ENCODE data around the gene C17orf113. TPM values are rescaled to one million over a fixed set of nuclear protein-coding genes. Genes with fewer than 3 reads are reported as not detected.

Gene C17orf113
- total RNA-seq, 2 experiments from 2014 or later, result 0.42 to 0.55 TPM

GRCh38 chr17:42005166-42005565, 45.2 kb downstream of the C17orf113 start:
- Mint-ChIP-seq H3K9me3 (no peaks in the 10 kb centered on the region), H3K27me3 (no peaks in the 10 kb centered on the region), H3K36me3 (ENCODE audit: low read depth) (peaks cover 58% of the 10 kb centered on the region), H3K27ac (peak overlapping the region; percentile 29), H3K4me1 (ENCODE audit: low read depth) (peaks cover 29% of the 10 kb centered on the region), H3K4me3 (no peak overlapping the region)
- ATAC-seq (ENCODE audit: poor library complexity), result no peak
- no peak for DNase-seq
- Histone ChIP-seq H3K27ac (ENCODE audit: low read depth in 1 of 2, low read length in 2 of 2) (no peak overlapping the region), H3K36me3 (ENCODE audit: insufficient read depth, low read length) (peaks cover 45% of the 10 kb centered on the region), H3K27me3 (ENCODE audit: control insufficient read depth in 1 of 2, insufficient read depth in 2 of 2, low read length in 2 of 2) (no peaks in the 10 kb centered on the region), H3K4me3 (ENCODE audit: low read length) (no peak overlapping the region), H3K9me3 (ENCODE audit: control insufficient read depth in 1 of 2, insufficient read depth in 1 of 2, low read length in 2 of 2) (no peaks in the 10 kb centered on the region), H3K4me1 (ENCODE audit: insufficient read depth, low read length) (peaks cover 16% of the 10 kb centered on the region)
- POLR2A ChIA-PET, result interaction anchor here (1.9 kb wide), 1 partner anchor 12 kb away, joined by 8 read pairs; the partner anchor contains the start of gene DNAJC7
- intact Hi-C loops (cut with DNase I, micrococcal nuclease), result no loop called here
- no peak for TF ChIP-seq CTCF (IDR thresholded peaks at IDR 0.05)
- CTCF ChIA-PET, result interaction anchor here (0.9 kb wide), 1 partner anchor 9 kb away, joined by 3 read pairs; no protein-coding TSS in a partner anchor

DNA sequence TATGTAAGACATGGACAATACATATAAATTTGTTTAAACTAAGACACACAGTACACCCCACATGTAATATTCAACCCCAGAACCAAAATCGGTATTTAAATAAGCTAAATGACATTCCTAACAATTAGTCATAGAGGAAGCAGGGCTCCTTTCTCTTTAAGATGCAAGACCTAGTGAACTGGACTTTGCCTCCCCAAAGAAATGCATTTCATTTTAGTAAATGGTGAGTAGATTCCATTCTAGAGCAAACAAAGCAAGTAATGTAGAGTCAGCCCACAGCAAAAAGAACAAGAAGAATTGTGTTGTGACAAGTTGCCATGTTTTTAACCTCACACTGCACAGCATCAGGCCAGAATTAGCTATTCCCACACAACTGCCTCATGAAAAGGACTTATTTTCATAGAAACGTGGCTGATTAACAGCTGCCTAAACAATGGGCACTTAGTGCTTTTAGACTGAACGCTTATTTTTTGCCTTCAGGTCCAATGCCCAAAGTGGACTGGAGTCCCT, 47.6 kb downstream of the C17orf113 start:
- peaks cover 53% of the 10 kb centered on the region for H3K36me3 ChIP-seq (ENCODE audit: insufficient read depth, low read length)
- H3K27ac ChIP-seq (ENCODE audit: low read depth in 1 of 2, low read length in 2 of 2), result no peak overlapping the region
- H3K9me3 Mint-ChIP-seq, result no peaks in the 10 kb centered on the region
- H3K4me3 ChIP-seq (ENCODE audit: low read length), result no peak overlapping the region
- H3K4me1 ChIP-seq (ENCODE audit: insufficient read depth, low read length), result peaks cover 7% of the 10 kb centered on the region
- H3K36me3 Mint-ChIP-seq (ENCODE audit: low read depth), result peaks cover 66% of the 10 kb centered on the region
- H3K27ac Mint-ChIP-seq, result peak overlapping the region; percentile 44
- no peak for TF ChIP-seq CTCF (IDR thresholded peaks at IDR 0.05)
- intact Hi-C loops (cut with DNase I, micrococcal nuclease), result no loop called here
- H3K9me3 ChIP-seq (ENCODE audit: control insufficient read depth in 1 of 2, insufficient read depth in 1 of 2, low read length in 2 of 2), result no peaks in the 10 kb centered on the region
- no peak overlapping the region for H3K4me3 Mint-ChIP-seq
- H3K4me1 Mint-ChIP-seq (ENCODE audit: low read depth), result peaks cover 16% of the 10 kb centered on the region
- ChIA-PET CTCF (no interaction called here), POLR2A (interaction anchor here (1.0 to 1.2 kb wide), 2 partner anchors 13 to 15 kb away, joined by 3 to 4 read pairs; partner anchors contain the start of gene DNAJC7)
- ATAC-seq (ENCODE audit: poor library complexity) (no peak), DNase-seq (no peak)
- no peaks in the 10 kb centered on the region for H3K27me3 Mint-ChIP-seq
- H3K27me3 ChIP-seq (ENCODE audit: control insufficient read depth in 1 of 2, insufficient read depth in 2 of 2, low read length in 2 of 2), result no peaks in the 10 kb centered on the region

- H3K4me3 Mint-ChIP-seq, result no peak overlapping the region
- Histone ChIP-seq H3K36me3 (ENCODE audit: insufficient read depth, low read length) (peaks cover 59% of the 10 kb centered on the region), H3K27me3 (ENCODE audit: control insufficient read depth in 1 of 2, insufficient read depth in 2 of 2, low read length in 2 of 2) (no peaks in the 10 kb centered on the region), H3K4me1 (ENCODE audit: insufficient read depth, low read length) (peaks cover 7% of the 10 kb centered on the region), H3K9me3 (ENCODE audit: control insufficient read depth in 1 of 2, insufficient read depth in 1 of 2, low read length in 2 of 2) (no peaks in the 10 kb centered on the region), H3K4me3 (ENCODE audit: low read length) (no peak overlapping the region), H3K27ac (ENCODE audit: low read depth in 1 of 2, low read length in 2 of 2) (no peak overlapping the region)
- H3K9me3 Mint-ChIP-seq, result no peaks in the 10 kb centered on the region
- peak overlapping the region; percentile 44 for H3K27ac Mint-ChIP-seq
- intact Hi-C loops (cut with DNase I, micrococcal nuclease), result no loop called here
- DNase-seq (no peak), ATAC-seq (ENCODE audit: poor library complexity) (no peak)
- H3K36me3 Mint-ChIP-seq (ENCODE audit: low read depth), result peaks cover 69% of the 10 kb centered on the region
- no peak for TF ChIP-seq CTCF (IDR thresholded peaks at IDR 0.05)
- CTCF ChIA-PET, result no interaction called here
- no peaks in the 10 kb centered on the region for H3K27me3 Mint-ChIP-seq
- POLR2A ChIA-PET, result interaction anchor here (1.0 to 1.2 kb wide), 2 partner anchors 14 to 15 kb away, joined by 3 to 4 read pairs; partner anchors contain the start of gene DNAJC7
- H3K4me1 Mint-ChIP-seq (ENCODE audit: low read depth), result peaks cover 15% of the 10 kb centered on the region
Observed at GRCh38 chr17:42002175-42002791, 48.1 kb downstream of the C17orf113 start.
